ENCODE results near the gene EXOC3L1. TPM values are rescaled to one million over a fixed set of nuclear protein-coding genes. Genes with fewer than 3 reads are reported as not detected.
A peak's percentile ranks its signal among the peaks of the same experiment; 100 is the strongest.

EXOC3L1 gene
- total and polyA plus RNA-seq, 2 of the 13 experiments (the other 11 are each of a cell fraction or from before 2014, with no cell fraction given), result 0.12 TPM; not detected in 1

GRCh38 chr16:67164599-67165061 is 25.3 kb downstream of the EXOC3L1 start, which contains the start of gene HSF4 (continued):
- TF ChIP-seq, protein P1, sequence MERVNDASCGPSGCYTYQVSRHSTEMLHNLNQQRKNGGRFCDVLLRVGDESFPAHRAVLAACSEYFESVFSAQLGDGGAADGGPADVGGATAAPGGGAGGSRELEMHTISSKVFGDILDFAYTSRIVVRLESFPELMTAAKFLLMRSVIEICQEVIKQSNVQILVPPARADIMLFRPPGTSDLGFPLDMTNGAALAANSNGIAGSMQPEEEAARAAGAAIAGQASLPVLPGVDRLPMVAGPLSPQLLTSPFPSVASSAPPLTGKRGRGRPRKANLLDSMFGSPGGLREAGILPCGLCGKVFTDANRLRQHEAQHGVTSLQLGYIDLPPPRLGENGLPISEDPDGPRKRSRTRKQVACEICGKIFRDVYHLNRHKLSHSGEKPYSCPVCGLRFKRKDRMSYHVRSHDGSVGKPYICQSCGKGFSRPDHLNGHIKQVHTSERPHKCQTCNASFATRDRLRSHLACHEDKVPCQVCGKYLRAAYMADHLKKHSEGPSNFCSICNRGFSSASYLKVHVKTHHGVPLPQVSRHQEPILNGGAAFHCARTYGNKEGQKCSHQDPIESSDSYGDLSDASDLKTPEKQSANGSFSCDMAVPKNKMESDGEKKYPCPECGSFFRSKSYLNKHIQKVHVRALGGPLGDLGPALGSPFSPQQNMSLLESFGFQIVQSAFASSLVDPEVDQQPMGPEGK (CRISPR knock-in tag; IDR thresholded peaks at IDR 0.05), result peak; percentile 92
- TF ChIP-seq ZNF639 (CRISPR knock-in tag; conservative IDR thresholded peaks at IDR 0.05), result peak; percentile 72; the same call in 1 of the 2 replicates
- TF ChIP-seq, protein P2, sequence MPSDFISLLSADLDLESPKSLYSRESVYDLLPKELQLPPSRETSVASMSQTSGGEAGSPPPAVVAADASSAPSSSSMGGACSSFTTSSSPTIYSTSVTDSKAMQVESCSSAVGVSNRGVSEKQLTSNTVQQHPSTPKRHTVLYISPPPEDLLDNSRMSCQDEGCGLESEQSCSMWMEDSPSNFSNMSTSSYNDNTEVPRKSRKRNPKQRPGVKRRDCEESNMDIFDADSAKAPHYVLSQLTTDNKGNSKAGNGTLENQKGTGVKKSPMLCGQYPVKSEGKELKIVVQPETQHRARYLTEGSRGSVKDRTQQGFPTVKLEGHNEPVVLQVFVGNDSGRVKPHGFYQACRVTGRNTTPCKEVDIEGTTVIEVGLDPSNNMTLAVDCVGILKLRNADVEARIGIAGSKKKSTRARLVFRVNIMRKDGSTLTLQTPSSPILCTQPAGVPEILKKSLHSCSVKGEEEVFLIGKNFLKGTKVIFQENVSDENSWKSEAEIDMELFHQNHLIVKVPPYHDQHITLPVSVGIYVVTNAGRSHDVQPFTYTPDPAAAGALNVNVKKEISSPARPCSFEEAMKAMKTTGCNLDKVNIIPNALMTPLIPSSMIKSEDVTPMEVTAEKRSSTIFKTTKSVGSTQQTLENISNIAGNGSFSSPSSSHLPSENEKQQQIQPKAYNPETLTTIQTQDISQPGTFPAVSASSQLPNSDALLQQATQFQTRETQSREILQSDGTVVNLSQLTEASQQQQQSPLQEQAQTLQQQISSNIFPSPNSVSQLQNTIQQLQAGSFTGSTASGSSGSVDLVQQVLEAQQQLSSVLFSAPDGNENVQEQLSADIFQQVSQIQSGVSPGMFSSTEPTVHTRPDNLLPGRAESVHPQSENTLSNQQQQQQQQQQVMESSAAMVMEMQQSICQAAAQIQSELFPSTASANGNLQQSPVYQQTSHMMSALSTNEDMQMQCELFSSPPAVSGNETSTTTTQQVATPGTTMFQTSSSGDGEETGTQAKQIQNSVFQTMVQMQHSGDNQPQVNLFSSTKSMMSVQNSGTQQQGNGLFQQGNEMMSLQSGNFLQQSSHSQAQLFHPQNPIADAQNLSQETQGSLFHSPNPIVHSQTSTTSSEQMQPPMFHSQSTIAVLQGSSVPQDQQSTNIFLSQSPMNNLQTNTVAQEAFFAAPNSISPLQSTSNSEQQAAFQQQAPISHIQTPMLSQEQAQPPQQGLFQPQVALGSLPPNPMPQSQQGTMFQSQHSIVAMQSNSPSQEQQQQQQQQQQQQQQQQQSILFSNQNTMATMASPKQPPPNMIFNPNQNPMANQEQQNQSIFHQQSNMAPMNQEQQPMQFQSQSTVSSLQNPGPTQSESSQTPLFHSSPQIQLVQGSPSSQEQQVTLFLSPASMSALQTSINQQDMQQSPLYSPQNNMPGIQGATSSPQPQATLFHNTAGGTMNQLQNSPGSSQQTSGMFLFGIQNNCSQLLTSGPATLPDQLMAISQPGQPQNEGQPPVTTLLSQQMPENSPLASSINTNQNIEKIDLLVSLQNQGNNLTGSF (CRISPR knock-in tag; IDR thresholded peaks at IDR 0.05), result peak; percentile 96
- TF ChIP-seq, protein P3, sequence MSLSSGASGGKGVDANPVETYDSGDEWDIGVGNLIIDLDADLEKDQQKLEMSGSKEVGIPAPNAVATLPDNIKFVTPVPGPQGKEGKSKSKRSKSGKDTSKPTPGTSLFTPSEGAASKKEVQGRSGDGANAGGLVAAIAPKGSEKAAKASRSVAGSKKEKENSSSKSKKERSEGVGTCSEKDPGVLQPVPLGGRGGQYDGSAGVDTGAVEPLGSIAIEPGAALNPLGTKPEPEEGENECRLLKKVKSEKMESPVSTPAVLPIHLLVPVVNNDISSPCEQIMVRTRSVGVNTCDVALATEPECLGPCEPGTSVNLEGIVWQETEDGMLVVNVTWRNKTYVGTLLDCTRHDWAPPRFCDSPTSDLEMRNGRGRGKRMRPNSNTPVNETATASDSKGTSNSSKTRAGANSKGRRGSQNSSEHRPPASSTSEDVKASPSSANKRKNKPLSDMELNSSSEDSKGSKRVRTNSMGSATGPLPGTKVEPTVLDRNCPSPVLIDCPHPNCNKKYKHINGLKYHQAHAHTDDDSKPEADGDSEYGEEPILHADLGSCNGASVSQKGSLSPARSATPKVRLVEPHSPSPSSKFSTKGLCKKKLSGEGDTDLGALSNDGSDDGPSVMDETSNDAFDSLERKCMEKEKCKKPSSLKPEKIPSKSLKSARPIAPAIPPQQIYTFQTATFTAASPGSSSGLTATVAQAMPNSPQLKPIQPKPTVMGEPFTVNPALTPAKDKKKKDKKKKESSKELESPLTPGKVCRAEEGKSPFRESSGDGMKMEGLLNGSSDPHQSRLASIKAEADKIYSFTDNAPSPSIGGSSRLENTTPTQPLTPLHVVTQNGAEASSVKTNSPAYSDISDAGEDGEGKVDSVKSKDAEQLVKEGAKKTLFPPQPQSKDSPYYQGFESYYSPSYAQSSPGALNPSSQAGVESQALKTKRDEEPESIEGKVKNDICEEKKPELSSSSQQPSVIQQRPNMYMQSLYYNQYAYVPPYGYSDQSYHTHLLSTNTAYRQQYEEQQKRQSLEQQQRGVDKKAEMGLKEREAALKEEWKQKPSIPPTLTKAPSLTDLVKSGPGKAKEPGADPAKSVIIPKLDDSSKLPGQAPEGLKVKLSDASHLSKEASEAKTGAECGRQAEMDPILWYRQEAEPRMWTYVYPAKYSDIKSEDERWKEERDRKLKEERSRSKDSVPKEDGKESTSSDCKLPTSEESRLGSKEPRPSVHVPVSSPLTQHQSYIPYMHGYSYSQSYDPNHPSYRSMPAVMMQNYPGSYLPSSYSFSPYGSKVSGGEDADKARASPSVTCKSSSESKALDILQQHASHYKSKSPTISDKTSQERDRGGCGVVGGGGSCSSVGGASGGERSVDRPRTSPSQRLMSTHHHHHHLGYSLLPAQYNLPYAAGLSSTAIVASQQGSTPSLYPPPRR (CRISPR knock-in tag; IDR thresholded peaks at IDR 0.05; ENCODE audit: borderline replicate concordance), result peak; percentile 81
- no peak for TF ChIP-seq ZNF317 (CRISPR knock-in tag; IDR thresholded peaks at IDR 0.05)
- TF ChIP-seq MBD4 (IDR thresholded peaks at IDR 0.05; ENCODE audit: borderline replicate concordance, low read length), result no peak
- TF ChIP-seq, protein P4, sequence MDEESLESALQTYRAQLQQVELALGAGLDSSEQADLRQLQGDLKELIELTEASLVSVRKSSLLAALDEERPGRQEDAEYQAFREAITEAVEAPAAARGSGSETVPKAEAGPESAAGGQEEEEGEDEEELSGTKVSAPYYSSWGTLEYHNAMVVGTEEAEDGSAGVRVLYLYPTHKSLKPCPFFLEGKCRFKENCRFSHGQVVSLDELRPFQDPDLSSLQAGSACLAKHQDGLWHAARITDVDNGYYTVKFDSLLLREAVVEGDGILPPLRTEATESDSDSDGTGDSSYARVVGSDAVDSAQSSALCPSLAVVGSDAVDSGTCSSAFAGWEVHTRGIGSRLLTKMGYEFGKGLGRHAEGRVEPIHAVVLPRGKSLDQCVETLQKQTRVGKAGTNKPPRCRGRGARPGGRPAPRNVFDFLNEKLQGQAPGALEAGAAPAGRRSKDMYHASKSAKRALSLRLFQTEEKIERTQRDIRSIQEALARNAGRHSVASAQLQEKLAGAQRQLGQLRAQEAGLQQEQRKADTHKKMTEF (CRISPR knock-in tag; IDR thresholded peaks at IDR 0.05), result peak; percentile 90; the same call in 1 of the 2 replicates
- TF ChIP-seq ZNF18 (CRISPR knock-in tag; IDR thresholded peaks at IDR 0.05; ENCODE audit: insufficient replicate concordance), result no peak
- TF ChIP-seq, protein P5, sequence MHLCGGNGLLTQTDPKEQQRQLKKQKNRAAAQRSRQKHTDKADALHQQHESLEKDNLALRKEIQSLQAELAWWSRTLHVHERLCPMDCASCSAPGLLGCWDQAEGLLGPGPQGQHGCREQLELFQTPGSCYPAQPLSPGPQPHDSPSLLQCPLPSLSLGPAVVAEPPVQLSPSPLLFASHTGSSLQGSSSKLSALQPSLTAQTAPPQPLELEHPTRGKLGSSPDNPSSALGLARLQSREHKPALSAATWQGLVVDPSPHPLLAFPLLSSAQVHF (CRISPR knock-in tag; IDR thresholded peaks at IDR 0.05), result peak; percentile 92
- TF ChIP-seq ZNF724P (CRISPR knock-in tag; IDR thresholded peaks at IDR 0.05; ENCODE audit: borderline replicate concordance), result peak; percentile 91; the same call in 1 of the 2 replicates

Measured in HepG2 (cell line).